Transverse colon (tissue), 3 donors: Measurements from ENCODE around the gene CCL27.

Experiments
- POLR2A ChIP-seq: fragments of 450-650 bp; IDR thresholded peaks from one replicate; pipeline ENCODE4 v1.6.1; 2016; ENCODE audit warnings: antibody characterized with exemption, mild to moderate bottlenecking, moderate library complexity
- POLR2AphosphoS5 ChIP-seq, 3 donors: sonication (generic); formaldehyde crosslinking; IDR thresholded peaks; one replicate each; pipeline ENCODE4 v1.6.1; 2016; ENCODE audit warnings: antibody characterized with exemption in 3 of 3

- no peak for TF ChIP-seq POLR2AphosphoS5 (IDR thresholded peaks at IDR 0.05)
- no peak for TF ChIP-seq POLR2A
Observed at GRCh38 chr9:34710023-34710422, 47.6 kb upstream of the CCL27 start, which contains the start of gene CCL21.
